Breast epithelium (tissue), 4 donors: ENCODE data around the gene CLMN. TPM values are rescaled to one million over a fixed set of nuclear protein-coding genes. Genes with fewer than 3 reads are reported as not detected.
A peak's percentile ranks its signal among the peaks of the same experiment; 100 is the strongest.
"Not testable (repeated sequence)": the region's sequence is repeated elsewhere in the genome, so short reads cannot be mapped to it uniquely, and the experiment has no call there.

Source experiments
- DNase-seq, 2 donors: peaks; one replicate each; pipeline ENCODE4 v3.0.0-alpha.2; 2019; ENCODE audit warnings: low spot score in 2 of 2
- H3K27ac ChIP-seq, 2 donors: fragments of 200-600 bp; sonication (generic) in 1 of 2; one replicate each; pipeline ENCODE4 v1.5.1; 2016 to 2019; ENCODE audit warnings: mild to moderate bottlenecking in 1 of 2
- H3K27me3 ChIP-seq, 2 donors: fragments of 200-600 bp; sonication (generic) in 1 of 2; one replicate each; pipeline versions ENCODE4 v1.5.1 to v1.6.0; 2017 to 2019; ENCODE audit warnings: control low read depth in 1 of 2, mild to moderate bottlenecking in 1 of 2
- H3K36me3 ChIP-seq: fragments of 200-600 bp; one replicate; pipeline ENCODE4 v1.5.1; 2019
- H3K4me1 ChIP-seq, 2 donors: fragments of 200-600 bp; sonication (generic); one replicate each; pipeline ENCODE4 v1.5.1; 2016 to 2019; ENCODE audit warnings: control low read depth in 1 of 2
- H3K4me3 ChIP-seq, 3 donors: fragments of 200-600 bp; sonication (generic); 1 replicate in 2 of 3; 2 replicates in 1 of 3; pipeline ENCODE4 v1.5.1; 2016 to 2019; ENCODE audit warnings: mild to moderate bottlenecking in 3 of 3, moderate library complexity in 2 of 3
- H3K9me3 ChIP-seq, 2 donors: fragments of 200-600 bp; sonication (generic) in 1 of 2; one replicate each; pipeline ENCODE4 v1.5.1; 2016 to 2019; ENCODE audit warnings: control low read depth in 1 of 2
- CTCF ChIP-seq, 3 donors: fragments of 450-650 bp; IDR thresholded peaks; one replicate each; pipeline ENCODE4 v1.5.1; 2016 to 2017; ENCODE audit warnings: antibody characterized with exemption in 3 of 3, mild to moderate bottlenecking in 3 of 3, moderate library complexity in 3 of 3
- POLR2A ChIP-seq: fragments of 450-650 bp; IDR thresholded peaks from one replicate; pipeline ENCODE4 v1.6.1; 2016; ENCODE audit warnings: antibody characterized with exemption, mild to moderate bottlenecking, moderate library complexity
- POLR2AphosphoS5 ChIP-seq, 3 donors: sonication (generic); formaldehyde crosslinking; IDR thresholded peaks; one replicate each; pipeline ENCODE4 v1.6.1; 2017; ENCODE audit warnings: antibody characterized with exemption in 3 of 3
- intact Hi-C: fragments of 100-400 bp; cut with DNase I; formaldehyde crosslinking; loops from one replicate; pipeline ENCODE4 v1.15.1; 2023; ENCODE audit warnings: low total_unique reads
- total RNA-seq, 3 donors: library from RNA; depleted of rRNA; stranded (reverse); fragments of >200 nt; gene quantifications; one replicate each; pipeline ENCODE4 v1.1.0, GENCODE V29; 2016

The CLMN gene
- total RNA-seq, 3 donors from 2014 or later, result 23.7 to 73.6 (median 48.5) TPM

- H3K4me1 ChIP-seq, result no peaks in the 10 kb centered on the region
- H3K4me3 ChIP-seq, result no peak overlapping the region
- no peak overlapping the region for H3K27ac ChIP-seq
- peak in 1 of 2 donors; percentile 7 for DNase-seq
- H3K27me3 ChIP-seq, result no peaks in the 10 kb centered on the region
- no peaks in the 10 kb centered on the region for H3K9me3 ChIP-seq
- H3K36me3 ChIP-seq, result no peaks in the 10 kb centered on the region
- intact Hi-C loops, result no loop called here
- TF ChIP-seq CTCF (IDR thresholded peaks at IDR 0.05) (no peak), POLR2A (no peak), POLR2AphosphoS5 (IDR thresholded peaks at IDR 0.05) (no peak)
Observed at GRCh38 chr14:95285566-95285965, 34.1 kb downstream of the CLMN start.

GRCh38 chr14:95283802-95284201 lies 35.9 kb downstream of the CLMN start:
- H3K4me1 ChIP-seq, H3K9me3 ChIP-seq, H3K27ac ChIP-seq, H3K4me3 ChIP-seq, H3K36me3 ChIP-seq, DNase-seq, intact Hi-C loops, H3K27me3 ChIP-seq: not testable (repeated sequence)

- peak overlapping the region in 1 of 2 donors; percentile 3 for H3K27ac ChIP-seq
- H3K27me3 ChIP-seq, H3K4me3 ChIP-seq, H3K4me1 ChIP-seq, H3K36me3 ChIP-seq, H3K9me3 ChIP-seq, intact Hi-C loops, DNase-seq: not testable (repeated sequence)
Observed at GRCh38 chr14:95282986-95283380, 36.7 kb downstream of the CLMN start.

- Histone ChIP-seq H3K27me3 (no peaks in the 10 kb centered on the region), H3K36me3 (no peaks in the 10 kb centered on the region), H3K4me1 (no peaks in the 10 kb centered on the region), H3K27ac (peak overlapping the region in 1 of 2 donors; percentile 3), H3K4me3 (no peak overlapping the region), H3K9me3 (no peaks in the 10 kb centered on the region)
- TF ChIP-seq POLR2A (no peak), CTCF (IDR thresholded peaks at IDR 0.05) (no peak), POLR2AphosphoS5 (IDR thresholded peaks at IDR 0.05) (no peak)
- intact Hi-C loops, result no loop called here
- DNase-seq, result no peak
Observed at GRCh38 chr14:95282354-95282985, 37.2 kb downstream of the CLMN start.

- DNase-seq, result no peak
Observed at GRCh38 chr14:95281560-95282176, 38.0 kb downstream of the CLMN start.

More at GRCh38 chr14:95281560-95282176, 38.0 kb downstream of the CLMN start:
- intact Hi-C loops, result no loop called here
- TF ChIP-seq CTCF (IDR thresholded peaks at IDR 0.05), result no peak
- TF ChIP-seq POLR2AphosphoS5 (IDR thresholded peaks at IDR 0.05), result no peak
- no peak for TF ChIP-seq POLR2A
- Histone ChIP-seq H3K4me3 (no peak overlapping the region), H3K4me1 (no peaks in the 10 kb centered on the region), H3K36me3 (no peaks in the 10 kb centered on the region), H3K27ac (no peak overlapping the region), H3K27me3 (no peaks in the 10 kb centered on the region), H3K9me3 (no peaks in the 10 kb centered on the region)
